GM12878 (cell line): ENCODE measurements around the gene SSBP3. TPM values are rescaled to one million over a fixed set of nuclear protein-coding genes. Genes with fewer than 3 reads are reported as not detected.

Experiments
- BHLHE40 ChIP-seq, 2 experiments: fragments of 450-650 bp in 1 of 2; IDR thresholded peaks; 2 replicates each; pipeline ENCODE4 v1.6.1; 2011 to 2017; ENCODE audit warnings: low read depth in 2 of 2, borderline replicate concordance in 1 of 2, improper control_type of control experiment in 1 of 2, low read length in 1 of 2, mild to moderate bottlenecking in 1 of 2
- CEBPB ChIP-seq, 2 experiments: fragments of 150-350 bp in 1 of 2; IDR thresholded peaks; 2 replicates each; pipeline ENCODE4 v1.6.1; 2012 to 2014; ENCODE audit warnings: low read depth in 2 of 2, low read length in 2 of 2, borderline replicate concordance in 1 of 2, inconsistent platforms in 1 of 2
- CTCF ChIP-seq, 3 experiments: IDR thresholded peaks in 2 of 3; conservative IDR thresholded peaks in 1 of 3; 2 replicates each; pipeline ENCODE4 v1.5.1; 2011; ENCODE audit warnings: low read depth in 3 of 3, low read length in 3 of 3, mild to moderate bottlenecking in 3 of 3, control low read depth in 2 of 3, moderate library complexity in 2 of 3, inconsistent platforms in 1 of 3, mixed read lengths in 1 of 3; ENCODE audit not compliant: control insufficient read depth in 2 of 3, insufficient read depth in 1 of 3; ENCODE audit errors: extremely low read depth in 1 of 3
- EED ChIP-seq: sonication (generic); IDR thresholded peaks from 2 replicates; pipeline ENCODE4 v1.6.1; 2016; ENCODE audit warnings: antibody characterized with exemption, low read depth
- FOXM1 ChIP-seq: IDR thresholded peaks from 2 replicates; pipeline ENCODE4 v1.6.1; 2012; ENCODE audit warnings: low read depth, mild to moderate bottlenecking, inconsistent platforms, low read length, moderate library complexity
- NKRF ChIP-seq: fragments of 450-650 bp; conservative IDR thresholded peaks from 2 replicates; pipeline ENCODE4 v1.6.1; 2017; ENCODE audit warnings: mild to moderate bottlenecking, moderate library complexity
- RB1 ChIP-seq: fragments of 450-650 bp; formaldehyde crosslinking; IDR thresholded peaks from 2 replicates; pipeline ENCODE4 v1.6.1; 2017; ENCODE audit warnings: mild to moderate bottlenecking, borderline replicate concordance
- TARDBP ChIP-seq: IDR thresholded peaks from 2 replicates; pipeline ENCODE4 v1.6.1; 2016; ENCODE audit warnings: borderline replicate concordance
- TBL1XR1 ChIP-seq: IDR thresholded peaks from 2 replicates; pipeline ENCODE4 v1.6.1; 2012; ENCODE audit warnings: low read depth, low read length, improper control_type of control experiment
- ZNF217 ChIP-seq: fragments of 450-650 bp; IDR thresholded peaks from 2 replicates; pipeline ENCODE4 v1.6.1; 2017; ENCODE audit warnings: antibody characterized with exemption, mild to moderate bottlenecking
- polyA plus RNA-seq, 11 experiments: library from polyadenylated mRNA; depleted of rRNA in 4 of 11; unstranded in 6 of 11; stranded (reverse) in 5 of 11; fragments of >200 nt; fragmentation: Nextera tagmentation in 4 of 11; fragmentation: Illumina TruSeq in 1 of 11; extraction: Ambion mirVana in 4 of 11; extraction: Trizol in 1 of 11; gene quantifications; 1 replicate in 1 of 11; 2 replicates in 10 of 11; pipeline versions ENCODE4 v1.2.1 to v1.2.3, GENCODE V29; 2011 to 2016; ENCODE audit warnings: inconsistent platforms in 2 of 11, missing spikeins in 2 of 11, low read depth in 1 of 11
- total RNA-seq, 4 experiments: library from RNA; depleted of rRNA in 3 of 4; stranded (reverse); fragments of >200 nt in 3 of 4; fragmentation: Illumina TruSeq in 1 of 4; extraction: Trizol in 1 of 4; gene quantifications; 2 replicates each; pipeline versions ENCODE4 v1.2.1 to v1.2.3, GENCODE V29; 2013 to 2021

The SSBP3 gene
- total and polyA plus RNA-seq, 10 of the 15 experiments (the other 5 are each of a cell fraction or from before 2014, with no cell fraction given), result 4.1 to 51.7 (median 17.1) TPM

GRCh38 chr1:54265659-54266058, 140.5 kb downstream of the SSBP3 start (continued):
- TF ChIP-seq CTCF (IDR thresholded peaks at IDR 0.05 in 2 of 3, conservative IDR thresholded peaks at IDR 0.05 in 1 of 3; ENCODE audit: control insufficient read depth in 2 of 3, extremely low read depth in 1 of 3, insufficient read depth in 1 of 3, low read depth in 3 of 3, low read length in 3 of 3) (no peak), ZNF217 (no peak), FOXM1 (no peak), CEBPB (IDR thresholded peaks at IDR 0.05; ENCODE audit: borderline replicate concordance in 1 of 2, low read depth in 2 of 2, low read length in 2 of 2) (no peak), EED (no peak), TARDBP (no peak), BHLHE40 (IDR thresholded peaks at IDR 0.05; ENCODE audit: borderline replicate concordance in 1 of 2, low read depth in 2 of 2, low read length in 1 of 2) (no peak), TBL1XR1 (no peak), NKRF (no peak), RB1 (no peak)
- TF ChIP-seq, all 136 proteins: peak for 0
